Measurements from ENCODE around the gene IRX1.

The IRX1 gene

GRCh38 chr5:3601061-3601710 lies 5.6 kb downstream of the IRX1 start:
- DNase-seq = no peak

- no peak for DNase-seq
These were observed 6.5 kb downstream of the IRX1 start for GRCh38 chr5:3601911-3602782.

- DNase-seq = no peak
These were observed 7.3 kb downstream of the IRX1 start for GRCh38 chr5:3602785-3603502.

DNA sequence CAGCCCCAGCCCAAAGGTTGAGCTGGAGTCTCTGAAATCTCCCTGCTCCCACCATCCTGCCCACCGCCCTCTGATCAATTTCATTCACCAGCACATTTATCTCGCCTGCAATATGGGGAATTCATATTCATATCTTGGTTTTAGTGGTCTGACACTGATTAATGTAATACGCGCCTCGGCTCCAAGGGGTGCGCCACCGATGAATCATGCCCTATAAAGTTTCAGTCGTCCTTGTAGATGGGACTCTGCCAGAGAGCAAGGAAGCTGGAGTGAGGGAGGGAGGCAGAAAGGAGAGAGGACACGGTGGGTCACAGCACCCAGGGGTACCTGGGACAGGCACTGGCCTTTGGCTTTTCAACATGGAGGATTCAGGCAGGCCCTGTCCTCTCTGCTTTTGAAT lies 8.9 kb downstream of the IRX1 start:
- DNase-seq = no peak

- DNase-seq = no peak
These were observed 9.8 kb downstream of the IRX1 start for GRCh38 chr5:3605298-3606010.

DNA sequence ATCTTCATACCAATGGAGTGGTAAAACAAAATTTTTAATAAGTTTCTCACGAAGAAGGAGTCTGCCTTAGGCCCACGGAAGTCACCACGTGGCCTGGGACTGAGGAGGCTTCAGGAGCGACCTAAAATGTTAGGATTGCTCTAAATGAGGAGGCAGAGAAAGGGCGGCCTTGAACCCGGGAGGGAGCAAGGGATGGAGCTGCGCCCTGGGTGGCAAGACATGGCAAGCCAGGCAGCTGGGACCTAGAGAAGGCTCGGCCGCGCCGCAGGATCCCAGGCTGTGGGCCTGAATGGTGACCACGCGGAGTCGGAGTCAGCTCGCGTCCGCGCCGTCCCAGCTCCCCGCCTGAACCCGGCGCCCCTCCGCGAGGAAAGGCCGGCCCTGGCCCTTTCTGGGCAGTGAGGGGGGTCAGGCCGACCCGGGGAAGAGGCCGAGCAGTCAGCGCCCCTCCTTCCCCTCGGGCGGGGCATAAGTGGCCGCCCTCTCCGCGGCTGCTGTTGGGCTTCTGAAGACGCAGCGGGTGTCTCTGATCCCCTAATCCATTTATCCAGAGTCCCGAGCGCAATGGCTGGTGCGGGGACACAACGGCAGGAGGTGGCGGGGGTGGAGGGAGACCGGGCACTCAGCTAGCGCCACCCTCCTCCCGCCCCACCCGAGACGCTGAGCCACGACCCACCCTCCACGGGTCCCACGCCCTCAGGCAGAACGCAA lies 10.6 kb downstream of the IRX1 start:
- no peak for DNase-seq

- no peak for DNase-seq
These were observed 12.0 kb downstream of the IRX1 start for GRCh38 chr5:3607541-3608181.

- no peak for DNase-seq
These were observed 13.6 kb downstream of the IRX1 start for GRCh38 chr5:3609120-3609681.

GRCh38 chr5:3612591-3613042 lies 17.0 kb downstream of the IRX1 start:
- no peak for DNase-seq

DNA sequence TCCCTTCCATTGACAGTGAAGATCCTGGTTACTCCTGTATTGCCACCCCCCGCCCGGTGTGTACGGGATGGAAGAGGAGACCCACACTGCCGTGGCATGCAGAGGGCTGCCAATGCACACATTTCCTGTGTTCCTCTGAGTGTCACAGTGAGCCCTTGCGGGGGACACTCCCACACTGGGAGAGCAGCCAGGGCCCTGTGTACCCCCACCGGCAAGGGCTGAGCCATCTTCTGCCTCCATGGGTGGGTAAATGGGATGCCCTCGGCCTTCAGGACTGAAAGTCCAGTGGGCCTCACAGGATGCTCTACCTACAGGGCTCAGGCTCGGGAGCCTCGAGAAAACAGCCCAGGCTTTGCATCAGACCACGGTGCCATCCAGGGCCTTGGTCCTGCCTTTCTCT lies 18.1 kb downstream of the IRX1 start:
- DNase-seq = no peak

GRCh38 chr5:3615217-3615616 lies 19.6 kb downstream of the IRX1 start:
- DNase-seq = no peak

GRCh38 chr5:3615829-3616228 lies 20.2 kb downstream of the IRX1 start:
- DNase-seq = no peak

GRCh38 chr5:3619579-3619978 lies 23.9 kb downstream of the IRX1 start:
- no peak for DNase-seq

DNA sequence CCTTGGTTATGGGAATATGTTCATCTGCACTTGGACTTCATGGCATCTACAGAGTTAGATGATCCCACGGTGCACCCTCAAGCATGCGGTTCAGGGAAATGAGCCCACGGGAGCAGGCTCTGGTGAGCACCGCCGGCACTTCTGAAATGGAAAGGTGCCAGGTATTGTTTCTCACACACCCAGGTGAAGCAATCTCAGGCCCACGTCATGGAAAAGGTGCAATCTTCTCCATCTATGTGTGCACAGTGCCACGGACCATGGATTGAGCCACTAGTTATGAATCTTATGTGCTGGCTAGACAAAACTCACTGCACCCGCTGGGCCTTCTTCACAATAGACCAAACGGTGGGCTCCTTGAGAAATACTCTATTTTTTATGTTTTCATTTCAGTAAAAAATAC lies 27.3 kb downstream of the IRX1 start:
- DNase-seq = no peak

DNA sequence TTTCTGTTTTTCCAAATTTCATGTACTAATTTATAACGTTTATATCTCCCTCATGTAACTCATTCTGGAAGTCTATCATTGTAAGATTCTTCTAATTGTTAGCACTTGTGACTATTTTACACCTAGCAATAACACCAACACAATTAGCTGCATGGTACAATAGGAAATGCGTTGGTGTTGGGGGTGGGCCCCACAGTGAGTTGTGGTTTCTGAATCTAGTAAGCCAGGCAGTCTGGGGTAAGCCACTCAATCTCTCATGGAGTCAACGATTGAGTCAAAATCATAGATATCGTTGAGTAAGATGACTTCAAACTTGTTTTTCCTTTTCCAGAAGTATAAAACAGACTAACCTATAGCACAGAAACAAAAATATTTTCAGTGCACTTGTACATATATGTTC lies 30.0 kb downstream of the IRX1 start:
- no peak for DNase-seq

- DNase-seq = no peak
These were observed 38.4 kb downstream of the IRX1 start for GRCh38 chr5:3634061-3634460.

DNA sequence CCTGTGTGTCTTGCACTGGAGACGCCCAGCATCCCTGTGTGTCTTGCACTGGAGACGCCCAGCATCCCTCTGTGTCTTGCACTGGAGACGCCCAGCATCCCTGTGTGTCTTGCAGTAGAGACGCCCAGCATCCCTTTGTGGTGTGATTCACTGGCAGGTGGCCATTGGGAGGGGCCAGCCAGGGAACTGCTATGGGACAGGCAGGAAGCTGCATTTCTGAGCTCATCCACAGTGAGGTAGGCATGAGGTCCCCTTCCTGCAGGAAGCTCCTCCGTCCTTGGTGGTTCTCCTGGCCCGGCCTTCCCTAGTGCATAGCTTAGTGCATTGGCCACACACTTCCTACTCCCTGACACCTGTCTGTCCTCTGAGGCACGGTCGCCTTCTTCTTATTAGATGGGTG lies 43.5 kb downstream of the IRX1 start:
- DNase-seq = no peak

GRCh38 chr5:3642231-3642630 lies 46.6 kb downstream of the IRX1 start:
- no peak for DNase-seq

- DNase-seq = no peak
These were observed 54.7 kb downstream of the IRX1 start for GRCh38 chr5:3650320-3650719.

GRCh38 chr5:3650868-3651267 lies 55.2 kb downstream of the IRX1 start:
- no peak for DNase-seq

Data from activated CD8-positive, alpha-beta memory T cell treated with anti-CD3 and anti-CD28 coated beads, Interleukin-2, amount 50 U/mL, for 4 hours (primary cell).